H1 (cell line): ENCODE data around the gene ALLC. TPM values are rescaled to one million over a fixed set of nuclear protein-coding genes. Genes with fewer than 3 reads are reported as not detected.

Experiments used
- POU5F1 ChIP-seq: IDR thresholded peaks from 2 replicates; pipeline ENCODE4 v1.6.1; 2011; ENCODE audit warnings: low read depth, mild to moderate bottlenecking, low read length, moderate library complexity
- polyA plus RNA-seq, 7 experiments: library from polyadenylated mRNA; depleted of rRNA in 3 of 7; stranded (reverse) in 5 of 7; unstranded in 2 of 7; fragments of >200 nt in 5 of 7; fragments of 200-250 nt in 2 of 7; gene quantifications; 1 replicate in 5 of 7; 2 replicates in 1 of 7; 4 replicates in 1 of 7; pipeline versions ENCODE4 v1.2.1 to v1.2.3, GENCODE V29; 2011 to 2013; ENCODE audit warnings: missing spikeins in 2 of 7, mixed read lengths in 2 of 7
- total RNA-seq: library from RNA; stranded (reverse); fragmentation: NEBNext Ultra II Directional; extraction: Animal tissue kit (Norgen Biotek cat#: 25700); gene quantifications from 2 replicates; pipeline ENCODE4 v1.2.1, GENCODE V29; 2021

ALLC gene
- total and polyA plus RNA-seq, 2 of the 8 experiments (the other 6 are each of a cell fraction or from before 2014, with no cell fraction given), result not detected

GRCh38 chr2:3631851-3632659 is 25.9 kb upstream of the ALLC start (continued):
- no peak for TF ChIP-seq POU5F1
